SK-N-SH treated with all-trans-retinoic acid at 6 μM for 48 hours (cell line): ENCODE measurements around the gene CD207.
"Not testable (repeated sequence)": the region's sequence is repeated elsewhere in the genome, so short reads cannot be mapped to it uniquely, and the experiment has no call there.

Experiments
- BACH2 ChIP-seq: fragments of 250-450 bp; sonication (Bioruptor Pico); IDR thresholded peaks from 2 replicates; pipeline ENCODE4 v1.9.0; 2021; ENCODE audit warnings: mild to moderate bottlenecking, borderline replicate concordance
- CREB5 ChIP-seq: fragments of 250-450 bp; sonication (Bioruptor Pico); IDR thresholded peaks from 2 replicates; pipeline ENCODE4 v1.5.1; 2020; ENCODE audit warnings: low read depth, mild to moderate bottlenecking, moderate library complexity
- OSR1 ChIP-seq: fragments of 250-450 bp; sonication (Bioruptor Pico); IDR thresholded peaks from 2 replicates; pipeline ENCODE4 v1.8.0; 2022; ENCODE audit warnings: moderate library complexity, mild to moderate bottlenecking, inconsistent platforms
- PATZ1 ChIP-seq: fragments of 250-450 bp; sonication (Bioruptor Pico); IDR thresholded peaks from 2 replicates; pipeline ENCODE4 v1.8.0; 2020; ENCODE audit warnings: mild to moderate bottlenecking, moderate library complexity, borderline replicate concordance
- RARB ChIP-seq: fragments of 250-450 bp; sonication (Bioruptor Pico); IDR thresholded peaks from 2 replicates; pipeline ENCODE4 v1.8.0; 2021; ENCODE audit warnings: mild to moderate bottlenecking, moderate library complexity
- SNAI2 ChIP-seq: fragments of 250-450 bp; sonication (Bioruptor Pico); IDR thresholded peaks from 2 replicates; pipeline ENCODE4 v1.5.0; 2020; ENCODE audit warnings: mild to moderate bottlenecking, moderate library complexity
- TCF4 ChIP-seq: fragments of 250-450 bp; sonication (Bioruptor Pico); IDR thresholded peaks from 2 replicates; pipeline ENCODE4 v1.8.0; 2021; ENCODE audit warnings: mild to moderate bottlenecking, moderate library complexity, borderline replicate concordance
- ZFP3 ChIP-seq: fragments of 250-450 bp; sonication (Bioruptor Pico); IDR thresholded peaks from 2 replicates; pipeline ENCODE4 v1.5.0; 2020; ENCODE audit warnings: mild to moderate bottlenecking, moderate library complexity
- ZNF565 ChIP-seq: fragments of 450-650 bp; formaldehyde crosslinking; conservative IDR thresholded peaks from 2 replicates; pipeline ENCODE4 v1.5.0; 2020; ENCODE audit warnings: low read depth, mild to moderate bottlenecking, moderate library complexity
- ZNF8 ChIP-seq: fragments of 450-650 bp; formaldehyde crosslinking; IDR thresholded peaks from 2 replicates; pipeline ENCODE4 v1.5.0; 2020; ENCODE audit warnings: mild to moderate bottlenecking, moderate library complexity
- TF ChIP-seq, protein P1 (sequence below): fragments of 250-450 bp; sonication (Bioruptor Pico); IDR thresholded peaks from 2 replicates; pipeline ENCODE4 v1.8.0; 2021; ENCODE audit warnings: low read depth, mild to moderate bottlenecking, moderate library complexity, borderline replicate concordance
- TF ChIP-seq, protein P2 (sequence below): fragments of 250-450 bp; sonication (Bioruptor Pico); IDR thresholded peaks from 2 replicates; pipeline ENCODE4 v1.5.0; 2020; ENCODE audit warnings: mild to moderate bottlenecking, moderate library complexity

DNA sequence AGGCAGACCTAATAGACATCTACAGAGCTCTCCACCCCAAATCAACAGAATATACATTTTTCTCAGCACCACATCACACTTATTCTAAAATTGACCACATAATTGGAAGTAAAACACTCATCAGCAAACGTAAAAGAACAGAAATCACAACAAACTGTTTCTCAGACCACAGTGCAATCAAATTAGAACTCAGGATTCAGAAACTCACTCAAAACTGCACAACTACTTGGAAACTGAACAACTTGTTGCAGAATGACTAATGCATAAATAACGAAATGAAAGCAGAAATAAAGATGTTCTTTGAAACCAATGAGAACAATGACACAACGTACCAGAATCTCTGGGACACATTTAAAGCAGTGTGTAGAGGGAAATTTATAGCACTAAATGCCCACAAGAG is 42.9 kb upstream of the CD207 start:
- TF ChIP-seq ZNF565 (CRISPR knock-in tag); SNAI2 (CRISPR knock-in tag); ZFP3; PATZ1 (CRISPR knock-in tag); TCF4 (CRISPR knock-in tag); RARB; CREB5 (CRISPR knock-in tag); OSR1 (CRISPR knock-in tag); BACH2 (CRISPR knock-in tag); ZNF8 (CRISPR knock-in tag): not testable (repeated sequence)
- TF ChIP-seq, protein P1, sequence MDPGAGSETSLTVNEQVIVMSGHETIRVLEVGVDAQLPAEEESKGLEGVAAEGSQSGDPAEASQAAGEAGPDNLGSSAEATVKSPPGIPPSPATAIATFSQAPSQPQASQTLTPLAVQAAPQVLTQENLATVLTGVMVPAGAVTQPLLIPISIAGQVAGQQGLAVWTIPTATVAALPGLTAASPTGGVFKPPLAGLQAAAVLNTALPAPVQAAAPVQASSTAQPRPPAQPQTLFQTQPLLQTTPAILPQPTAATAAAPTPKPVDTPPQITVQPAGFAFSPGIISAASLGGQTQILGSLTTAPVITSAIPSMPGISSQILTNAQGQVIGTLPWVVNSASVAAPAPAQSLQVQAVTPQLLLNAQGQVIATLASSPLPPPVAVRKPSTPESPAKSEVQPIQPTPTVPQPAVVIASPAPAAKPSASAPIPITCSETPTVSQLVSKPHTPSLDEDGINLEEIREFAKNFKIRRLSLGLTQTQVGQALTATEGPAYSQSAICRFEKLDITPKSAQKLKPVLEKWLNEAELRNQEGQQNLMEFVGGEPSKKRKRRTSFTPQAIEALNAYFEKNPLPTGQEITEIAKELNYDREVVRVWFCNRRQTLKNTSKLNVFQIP, result not testable (repeated sequence)
- TF ChIP-seq, protein P2, sequence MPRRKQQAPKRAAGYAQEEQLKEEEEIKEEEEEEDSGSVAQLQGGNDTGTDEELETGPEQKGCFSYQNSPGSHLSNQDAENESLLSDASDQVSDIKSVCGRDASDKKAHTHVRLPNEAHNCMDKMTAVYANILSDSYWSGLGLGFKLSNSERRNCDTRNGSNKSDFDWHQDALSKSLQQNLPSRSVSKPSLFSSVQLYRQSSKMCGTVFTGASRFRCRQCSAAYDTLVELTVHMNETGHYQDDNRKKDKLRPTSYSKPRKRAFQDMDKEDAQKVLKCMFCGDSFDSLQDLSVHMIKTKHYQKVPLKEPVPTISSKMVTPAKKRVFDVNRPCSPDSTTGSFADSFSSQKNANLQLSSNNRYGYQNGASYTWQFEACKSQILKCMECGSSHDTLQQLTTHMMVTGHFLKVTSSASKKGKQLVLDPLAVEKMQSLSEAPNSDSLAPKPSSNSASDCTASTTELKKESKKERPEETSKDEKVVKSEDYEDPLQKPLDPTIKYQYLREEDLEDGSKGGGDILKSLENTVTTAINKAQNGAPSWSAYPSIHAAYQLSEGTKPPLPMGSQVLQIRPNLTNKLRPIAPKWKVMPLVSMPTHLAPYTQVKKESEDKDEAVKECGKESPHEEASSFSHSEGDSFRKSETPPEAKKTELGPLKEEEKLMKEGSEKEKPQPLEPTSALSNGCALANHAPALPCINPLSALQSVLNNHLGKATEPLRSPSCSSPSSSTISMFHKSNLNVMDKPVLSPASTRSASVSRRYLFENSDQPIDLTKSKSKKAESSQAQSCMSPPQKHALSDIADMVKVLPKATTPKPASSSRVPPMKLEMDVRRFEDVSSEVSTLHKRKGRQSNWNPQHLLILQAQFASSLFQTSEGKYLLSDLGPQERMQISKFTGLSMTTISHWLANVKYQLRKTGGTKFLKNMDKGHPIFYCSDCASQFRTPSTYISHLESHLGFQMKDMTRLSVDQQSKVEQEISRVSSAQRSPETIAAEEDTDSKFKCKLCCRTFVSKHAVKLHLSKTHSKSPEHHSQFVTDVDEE (CRISPR knock-in tag), result not testable (repeated sequence)
